K562 (cell line): Measurements from ENCODE around the gene WNT6. TPM values are rescaled to one million over a fixed set of nuclear protein-coding genes. Genes with fewer than 3 reads are reported as not detected.

Experiments
- ATAC-seq: fragments of 200-7000 bp; cut with Tn5 transposase; 3 replicates; pipeline ENCODE4 v1.9.1; 2020; ENCODE audit warnings: moderate library complexity
- BruUV-seq: library from RNA; stranded (reverse); fragments of 400-500 nt; replicated peaks from 2 replicates; lab custom pipeline; 2021; lab: Mats Ljungman, UMichigan
- CTCF ChIA-PET: fragments of 300-600 bp; formaldehyde crosslinking; extraction: SDS; loops from one replicate; lab custom pipeline; 2021; ENCODE audit warnings: low intra/inter-chr PET ratio; lab: Yijun Ruan, JAX
- POLR2A ChIA-PET: fragments of 300-600, 350-650 bp; sonication (Branson Sonifier 250); formaldehyde crosslinking; extraction: SDS; loops from one replicate; lab custom pipeline; 2021; ENCODE audit warnings: antibody characterized with exemption, inconsistent platforms; lab: Yijun Ruan, JAX
- DNase-seq, 4 experiments: peaks; one replicate each; pipeline versions ENCODE4 v3.0.0 to v3.0.0-alpha.2; 2011 to 2018; ENCODE audit warnings: low spot score in 3 of 4, mixed read lengths in 3 of 4; ENCODE audit errors: extremely low read depth in 1 of 4
- FAIRE-seq: peaks from 2 replicates; lab custom pipeline; 2011; peaks lifted over from hg19 to GRCh38; lab: Jason Lieb, UNC
- H2AFZ ChIP-seq: 2 replicates; pipeline ENCODE4 v1.6.0; 2011; ENCODE audit warnings: low read depth, low read length, control low read depth, inconsistent platforms
- H3K27ac ChIP-seq: fragments of 200-600 bp; 3 replicates; pipeline ENCODE4 v1.8.0; 2011; ENCODE audit warnings: low read depth, mild to moderate bottlenecking, control low read depth, inconsistent platforms, low read length, moderate library complexity, mixed read lengths; ENCODE audit errors: extremely low read depth
- H3K27me3 ChIP-seq, 2 experiments: fragments of 300-600 bp in 1 of 2; 2 replicates in 1 of 2; 3 replicates in 1 of 2; pipeline versions ENCODE4 v1.6.0 to v1.8.0; 2011; ENCODE audit warnings: inconsistent platforms in 2 of 2, low read length in 2 of 2, mild to moderate bottlenecking in 1 of 2, mixed read lengths in 1 of 2, moderate library complexity in 1 of 2; ENCODE audit not compliant: control insufficient read depth in 2 of 2, insufficient read depth in 2 of 2
- H3K36me3 ChIP-seq: fragments of 300-600 bp; 3 replicates; pipeline ENCODE4 v1.8.0; 2011; ENCODE audit warnings: mild to moderate bottlenecking, low read length, inconsistent platforms; ENCODE audit not compliant: control insufficient read depth, insufficient read depth
- H3K4me1 ChIP-seq, 2 experiments: fragments of 200-600 bp in 1 of 2; replicated peaks in 1 of 2; 2 replicates in 1 of 2; 3 replicates in 1 of 2; pipeline versions ENCODE4 v1.5.1 to v1.8.0; 2011; ENCODE audit warnings: inconsistent platforms in 2 of 2, low read length in 2 of 2, mild to moderate bottlenecking in 1 of 2, mixed read lengths in 1 of 2, moderate library complexity in 1 of 2; ENCODE audit not compliant: control insufficient read depth in 2 of 2, insufficient read depth in 2 of 2
- H3K4me2 ChIP-seq: 2 replicates; pipeline ENCODE4 v1.6.1; 2011; ENCODE audit warnings: low read length, control low read depth, inconsistent platforms, mixed read lengths; ENCODE audit not compliant: insufficient read depth
- H3K4me3 ChIP-seq: fragments of 200-600 bp; sonication (generic), shearing (Covaris generic); 2 replicates; pipeline ENCODE4 v1.5.1; 2016; ENCODE audit warnings: control low read depth, inconsistent platforms
- H3K79me2 ChIP-seq: fragments of 200-600 bp; 3 replicates; pipeline ENCODE4 v1.8.0; 2011; ENCODE audit warnings: low read length, inconsistent platforms; ENCODE audit not compliant: control insufficient read depth, insufficient read depth
- H3K9ac ChIP-seq, 2 experiments: 2 replicates each; pipeline versions ENCODE4 v1.6.0 to v1.6.1; 2011; ENCODE audit warnings: low read depth in 2 of 2, low read length in 2 of 2, control low read depth in 1 of 2, inconsistent platforms in 1 of 2, mild to moderate bottlenecking in 1 of 2, mixed read lengths in 1 of 2; ENCODE audit not compliant: insufficient read depth in 1 of 2
- H3K9me1 ChIP-seq: one replicate; pipeline ENCODE4 v1.6.0; 2011; ENCODE audit warnings: inconsistent platforms, mild to moderate bottlenecking, low read length, moderate library complexity; ENCODE audit not compliant: control insufficient read depth, insufficient read depth
- H3K9me3 ChIP-seq: replicated peaks from 2 replicates; pipeline ENCODE4 v1.5.1; 2011; ENCODE audit warnings: low read depth, low read length, inconsistent platforms; ENCODE audit not compliant: control insufficient read depth, insufficient read depth
- H4K20me1 ChIP-seq: replicated peaks from 2 replicates; pipeline ENCODE4 v1.6.1; 2011; ENCODE audit warnings: low read length, inconsistent platforms, mixed read lengths; ENCODE audit not compliant: control insufficient read depth, insufficient read depth
- FUS ChIP-seq: fragments of 200-400 bp; formaldehyde crosslinking; optimal IDR thresholded peaks from 2 replicates; pipeline ENCODE3; 2017; ENCODE audit warnings: low read depth, low read length
- MBD2 ChIP-seq: sonication (generic); IDR thresholded peaks from 2 replicates; pipeline ENCODE4 v1.6.1; 2016; ENCODE audit warnings: low read depth, borderline replicate concordance
- MYC ChIP-seq, 2 experiments: fragments of 250-450 bp in 1 of 2; sonication (Bioruptor Pico) in 1 of 2; IDR thresholded peaks; 2 replicates each; pipeline versions ENCODE4 v1.5.1 to v1.6.1; 2012 to 2021; ENCODE audit warnings: low read depth in 2 of 2, borderline replicate concordance in 1 of 2, improper control_type of control experiment in 1 of 2, low read length in 1 of 2, mild to moderate bottlenecking in 1 of 2, moderate library complexity in 1 of 2
- RFX5 ChIP-seq: IDR thresholded peaks from 2 replicates; pipeline ENCODE4 v1.6.1; 2011; ENCODE audit warnings: low read depth, mild to moderate bottlenecking, improper control_type of control experiment, low read length
- ZNF584 ChIP-seq: fragments of 200-800 bp; sonication (Bioruptor generic); IDR thresholded peaks from 2 replicates; pipeline ENCODE4 v1.6.1; 2016; ENCODE audit warnings: low read depth, mild to moderate bottlenecking, missing genetic modification characterization, missing compliant biosample characterization
- WGBS: fragments of 100-300 bp; shearing (Covaris generic); methylation state at CpG from one replicate; pipeline ENCODE4 v1.1.6; 2016; ENCODE audit warnings: low coverage, mixed read lengths; ENCODE audit not compliant: insufficient coverage; ENCODE audit errors: missing lambda C conversion rate; 5-methylcytosine and 5-hydroxymethylcytosine counted together
- in situ Hi-C: fragments of 300-500 bp; cut with MboI; formaldehyde crosslinking; loops from 4 replicates; pipeline ENCODE4 v1.15.0; 2018; ENCODE audit warnings: inconsistent platforms, mixed read lengths
- intact Hi-C: fragments of 100-400 bp; cut with micrococcal nuclease; formaldehyde crosslinking; loops from 2 replicates; pipeline ENCODE4 v1.14.2; 2022
- polyA plus RNA-seq, 8 experiments: library from polyadenylated mRNA; depleted of rRNA in 4 of 8; stranded (reverse) in 5 of 8; unstranded in 3 of 8; fragments of >200 nt; fragmentation: Nextera tagmentation in 2 of 8; fragmentation: Illumina TruSeq in 1 of 8; extraction: Ambion mirVana in 2 of 8; extraction: Trizol in 1 of 8; gene quantifications; 2 replicates each; pipeline versions ENCODE4 v1.2.1 to v1.2.3, GENCODE V29; 2011 to 2014; ENCODE audit warnings: inconsistent platforms in 1 of 8, missing spikeins in 1 of 8
- total RNA-seq, 7 experiments: library from RNA; depleted of rRNA in 6 of 7; stranded (reverse); fragments of >200 nt in 6 of 7; fragmentation: Illumina TruSeq in 2 of 7; extraction: Trizol in 2 of 7; gene quantifications; 2 replicates each; pipeline versions ENCODE4 v1.2.1 to v1.2.3, GENCODE V29; 2011 to 2021; ENCODE audit warnings: low replicate concordance in 1 of 7
- TF ChIP-seq, protein P1 (sequence below): sonication (generic); formaldehyde crosslinking; IDR thresholded peaks from 2 replicates; pipeline ENCODE4 v1.8.0; 2023; ENCODE audit warnings: missing genetic modification reagents, mild to moderate bottlenecking, borderline replicate concordance
- TF ChIP-seq, protein P2 (sequence below): sonication (generic); formaldehyde crosslinking; IDR thresholded peaks from 2 replicates; pipeline ENCODE4 v1.8.1; 2023; ENCODE audit warnings: mild to moderate bottlenecking, missing genetic modification reagents
- TF ChIP-seq, protein P3 (sequence below), 3 experiments: IDR thresholded peaks in 2 of 3; conservative IDR thresholded peaks in 1 of 3; 2 replicates each; pipeline ENCODE4 v1.5.1; 2011 to 2012; ENCODE audit warnings: low read length in 3 of 3, mild to moderate bottlenecking in 3 of 3, control low read depth in 2 of 3, improper control_type of control experiment in 1 of 3, inconsistent platforms in 1 of 3, low read depth in 1 of 3, mixed read lengths in 1 of 3, moderate library complexity in 1 of 3; ENCODE audit not compliant: insufficient read depth in 2 of 3
- TF ChIP-seq, protein P4 (sequence below): fragments of 250-450 bp; sonication (Bioruptor Pico); IDR thresholded peaks from 2 replicates; pipeline ENCODE4 v1.8.0; 2021; ENCODE audit warnings: moderate library complexity, mild to moderate bottlenecking, inconsistent platforms

Gene WNT6
- total and polyA plus RNA-seq, 9 of the 15 experiments (the other 6 are each of a cell fraction or from before 2014, with no cell fraction given), result not detected

DNA sequence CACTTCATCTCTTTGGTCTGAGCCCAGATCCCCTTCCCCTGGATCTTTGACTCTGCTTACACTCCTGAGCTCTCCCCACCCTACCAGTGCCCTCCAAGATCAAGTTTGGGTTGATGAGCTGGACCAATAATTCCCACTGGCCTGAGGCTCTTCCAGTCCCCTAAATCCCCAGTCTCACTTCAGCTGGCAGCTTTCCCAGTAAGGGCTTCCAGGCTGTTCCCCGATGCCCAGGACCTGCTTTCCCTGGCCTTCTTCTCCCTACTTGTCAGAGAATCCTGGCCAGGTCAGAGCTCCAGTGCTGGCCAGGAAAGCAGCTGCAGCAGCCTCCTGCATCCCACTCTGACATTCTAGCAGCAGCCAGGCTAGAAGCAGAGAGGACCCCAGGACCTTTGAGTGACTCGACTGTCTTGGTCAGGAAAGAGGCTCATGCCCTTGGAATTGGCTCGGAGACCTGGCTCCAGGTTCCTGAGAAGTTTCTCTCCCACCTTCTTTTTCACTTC lies 3.5 kb downstream of the WNT6 start:
- H4K20me1 ChIP-seq, result peaks cover 6% of the 10 kb centered on the region; the same call in 1 of the 2 replicates
- H3K36me3 ChIP-seq, result no peaks in the 10 kb centered on the region
- FAIRE-seq (no peak), ATAC-seq (no peak), DNase-seq (no peak)
- ChIA-PET CTCF (no interaction called here), POLR2A (interaction anchor here (1.5 kb wide), 1 partner anchor 14 kb away, joined by 5 read pairs; no protein-coding TSS in a partner anchor)
- BruUV-seq, result no TSS peak
- H3K27ac ChIP-seq, result no peak overlapping the region
- WGBS, result 0% methylated on average over 3 of the region's 3 CpGs
- in situ Hi-C loops, result no loop called here
- no peaks in the 10 kb centered on the region for H3K9me1 ChIP-seq
- H3K79me2 ChIP-seq, result no peaks in the 10 kb centered on the region
- no peak overlapping the region for H2AFZ ChIP-seq
- H3K9ac ChIP-seq, result no peak overlapping the region
- no peak overlapping the region for H3K4me2 ChIP-seq
- intact Hi-C loops, result no loop called here
- H3K4me3 ChIP-seq, result no peak overlapping the region
- no peaks in the 10 kb centered on the region for H3K9me3 ChIP-seq
- peaks cover 0 to 31% of the 10 kb centered on the region in 2 experiments; a peak in 4 of 5 replicates for H3K27me3 ChIP-seq
- H3K4me1 ChIP-seq, result peaks cover 3 to 15% of the 10 kb centered on the region in 2 experiments; a peak in 3 of 5 replicates
- TF ChIP-seq, protein P1, sequence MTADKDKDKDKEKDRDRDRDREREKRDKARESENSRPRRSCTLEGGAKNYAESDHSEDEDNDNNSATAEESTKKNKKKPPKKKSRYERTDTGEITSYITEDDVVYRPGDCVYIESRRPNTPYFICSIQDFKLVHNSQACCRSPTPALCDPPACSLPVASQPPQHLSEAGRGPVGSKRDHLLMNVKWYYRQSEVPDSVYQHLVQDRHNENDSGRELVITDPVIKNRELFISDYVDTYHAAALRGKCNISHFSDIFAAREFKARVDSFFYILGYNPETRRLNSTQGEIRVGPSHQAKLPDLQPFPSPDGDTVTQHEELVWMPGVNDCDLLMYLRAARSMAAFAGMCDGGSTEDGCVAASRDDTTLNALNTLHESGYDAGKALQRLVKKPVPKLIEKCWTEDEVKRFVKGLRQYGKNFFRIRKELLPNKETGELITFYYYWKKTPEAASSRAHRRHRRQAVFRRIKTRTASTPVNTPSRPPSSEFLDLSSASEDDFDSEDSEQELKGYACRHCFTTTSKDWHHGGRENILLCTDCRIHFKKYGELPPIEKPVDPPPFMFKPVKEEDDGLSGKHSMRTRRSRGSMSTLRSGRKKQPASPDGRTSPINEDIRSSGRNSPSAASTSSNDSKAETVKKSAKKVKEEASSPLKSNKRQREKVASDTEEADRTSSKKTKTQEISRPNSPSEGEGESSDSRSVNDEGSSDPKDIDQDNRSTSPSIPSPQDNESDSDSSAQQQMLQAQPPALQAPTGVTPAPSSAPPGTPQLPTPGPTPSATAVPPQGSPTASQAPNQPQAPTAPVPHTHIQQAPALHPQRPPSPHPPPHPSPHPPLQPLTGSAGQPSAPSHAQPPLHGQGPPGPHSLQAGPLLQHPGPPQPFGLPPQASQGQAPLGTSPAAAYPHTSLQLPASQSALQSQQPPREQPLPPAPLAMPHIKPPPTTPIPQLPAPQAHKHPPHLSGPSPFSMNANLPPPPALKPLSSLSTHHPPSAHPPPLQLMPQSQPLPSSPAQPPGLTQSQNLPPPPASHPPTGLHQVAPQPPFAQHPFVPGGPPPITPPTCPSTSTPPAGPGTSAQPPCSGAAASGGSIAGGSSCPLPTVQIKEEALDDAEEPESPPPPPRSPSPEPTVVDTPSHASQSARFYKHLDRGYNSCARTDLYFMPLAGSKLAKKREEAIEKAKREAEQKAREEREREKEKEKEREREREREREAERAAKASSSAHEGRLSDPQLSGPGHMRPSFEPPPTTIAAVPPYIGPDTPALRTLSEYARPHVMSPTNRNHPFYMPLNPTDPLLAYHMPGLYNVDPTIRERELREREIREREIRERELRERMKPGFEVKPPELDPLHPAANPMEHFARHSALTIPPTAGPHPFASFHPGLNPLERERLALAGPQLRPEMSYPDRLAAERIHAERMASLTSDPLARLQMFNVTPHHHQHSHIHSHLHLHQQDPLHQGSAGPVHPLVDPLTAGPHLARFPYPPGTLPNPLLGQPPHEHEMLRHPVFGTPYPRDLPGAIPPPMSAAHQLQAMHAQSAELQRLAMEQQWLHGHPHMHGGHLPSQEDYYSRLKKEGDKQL, result no peak
- TF ChIP-seq RFX5 (no peak), MYC (IDR thresholded peaks at IDR 0.05; ENCODE audit: low read depth, low read length) (no peak), MYC (CRISPR knock-in tag; IDR thresholded peaks at IDR 0.05; ENCODE audit: borderline replicate concordance, low read depth) (no peak), FUS (no peak), ZNF584 (CRISPR knock-in tag) (no peak), MBD2 (no peak)
- TF ChIP-seq, protein P2, sequence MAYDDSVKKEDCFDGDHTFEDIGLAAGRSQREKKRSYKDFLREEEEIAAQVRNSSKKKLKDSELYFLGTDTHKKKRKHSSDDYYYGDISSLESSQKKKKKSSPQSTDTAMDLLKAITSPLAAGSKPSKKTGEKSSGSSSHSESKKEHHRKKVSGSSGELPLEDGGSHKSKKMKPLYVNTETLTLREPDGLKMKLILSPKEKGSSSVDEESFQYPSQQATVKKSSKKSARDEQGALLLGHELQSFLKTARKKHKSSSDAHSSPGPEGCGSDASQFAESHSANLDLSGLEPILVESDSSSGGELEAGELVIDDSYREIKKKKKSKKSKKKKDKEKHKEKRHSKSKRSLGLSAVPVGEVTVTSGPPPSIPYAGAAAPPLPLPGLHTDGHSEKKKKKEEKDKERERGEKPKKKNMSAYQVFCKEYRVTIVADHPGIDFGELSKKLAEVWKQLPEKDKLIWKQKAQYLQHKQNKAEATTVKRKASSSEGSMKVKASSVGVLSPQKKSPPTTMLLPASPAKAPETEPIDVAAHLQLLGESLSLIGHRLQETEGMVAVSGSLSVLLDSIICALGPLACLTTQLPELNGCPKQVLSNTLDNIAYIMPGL (CRISPR knock-in tag), result no peak
- TF ChIP-seq, protein P3, sequence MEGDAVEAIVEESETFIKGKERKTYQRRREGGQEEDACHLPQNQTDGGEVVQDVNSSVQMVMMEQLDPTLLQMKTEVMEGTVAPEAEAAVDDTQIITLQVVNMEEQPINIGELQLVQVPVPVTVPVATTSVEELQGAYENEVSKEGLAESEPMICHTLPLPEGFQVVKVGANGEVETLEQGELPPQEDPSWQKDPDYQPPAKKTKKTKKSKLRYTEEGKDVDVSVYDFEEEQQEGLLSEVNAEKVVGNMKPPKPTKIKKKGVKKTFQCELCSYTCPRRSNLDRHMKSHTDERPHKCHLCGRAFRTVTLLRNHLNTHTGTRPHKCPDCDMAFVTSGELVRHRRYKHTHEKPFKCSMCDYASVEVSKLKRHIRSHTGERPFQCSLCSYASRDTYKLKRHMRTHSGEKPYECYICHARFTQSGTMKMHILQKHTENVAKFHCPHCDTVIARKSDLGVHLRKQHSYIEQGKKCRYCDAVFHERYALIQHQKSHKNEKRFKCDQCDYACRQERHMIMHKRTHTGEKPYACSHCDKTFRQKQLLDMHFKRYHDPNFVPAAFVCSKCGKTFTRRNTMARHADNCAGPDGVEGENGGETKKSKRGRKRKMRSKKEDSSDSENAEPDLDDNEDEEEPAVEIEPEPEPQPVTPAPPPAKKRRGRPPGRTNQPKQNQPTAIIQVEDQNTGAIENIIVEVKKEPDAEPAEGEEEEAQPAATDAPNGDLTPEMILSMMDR (IDR thresholded peaks at IDR 0.05 in 2 of 3, conservative IDR thresholded peaks at IDR 0.05 in 1 of 3; ENCODE audit: insufficient read depth in 2 of 3, low read depth in 1 of 3, low read length in 3 of 3), result no peak
- TF ChIP-seq, protein P4, sequence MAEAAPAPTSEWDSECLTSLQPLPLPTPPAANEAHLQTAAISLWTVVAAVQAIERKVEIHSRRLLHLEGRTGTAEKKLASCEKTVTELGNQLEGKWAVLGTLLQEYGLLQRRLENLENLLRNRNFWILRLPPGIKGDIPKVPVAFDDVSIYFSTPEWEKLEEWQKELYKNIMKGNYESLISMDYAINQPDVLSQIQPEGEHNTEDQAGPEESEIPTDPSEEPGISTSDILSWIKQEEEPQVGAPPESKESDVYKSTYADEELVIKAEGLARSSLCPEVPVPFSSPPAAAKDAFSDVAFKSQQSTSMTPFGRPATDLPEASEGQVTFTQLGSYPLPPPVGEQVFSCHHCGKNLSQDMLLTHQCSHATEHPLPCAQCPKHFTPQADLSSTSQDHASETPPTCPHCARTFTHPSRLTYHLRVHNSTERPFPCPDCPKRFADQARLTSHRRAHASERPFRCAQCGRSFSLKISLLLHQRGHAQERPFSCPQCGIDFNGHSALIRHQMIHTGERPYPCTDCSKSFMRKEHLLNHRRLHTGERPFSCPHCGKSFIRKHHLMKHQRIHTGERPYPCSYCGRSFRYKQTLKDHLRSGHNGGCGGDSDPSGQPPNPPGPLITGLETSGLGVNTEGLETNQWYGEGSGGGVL (CRISPR knock-in tag), result no peak
